HG03060 (cell line): ENCODE data around the gene RTP1.
"Not testable (repeated sequence)": the region's sequence is repeated elsewhere in the genome, so short reads cannot be mapped to it uniquely, and the experiment has no call there.

Experiments used
- ATAC-seq: cut with Tn5 transposase; IDR thresholded peaks from one replicate; pipeline ENCODE4 v1.9.1; 2021; ENCODE audit warnings: low read depth, moderate number of reproducible peaks; ENCODE audit not compliant: unreplicated experiment

Gene RTP1

GRCh38 chr3:187196573-187197334 lies 532 bp upstream of the RTP1 start:
- no peak for ATAC-seq

GRCh38 chr3:187198490-187198889 lies 1.2 kb downstream of the RTP1 start:
- ATAC-seq, result no peak

- ATAC-seq, result not testable (repeated sequence)
Observed at GRCh38 chr3:187199463-187200050, 2.3 kb downstream of the RTP1 start.

GRCh38 chr3:187205683-187206082 lies 8.4 kb downstream of the RTP1 start:
- no peak for ATAC-seq

- ATAC-seq, result no peak
Observed at GRCh38 chr3:187207062-187207461, 9.8 kb downstream of the RTP1 start.

GRCh38 chr3:187207624-187208023 lies 10.3 kb downstream of the RTP1 start:
- no peak for ATAC-seq

- ATAC-seq, result no peak
Observed at GRCh38 chr3:187208159-187208558, 10.9 kb downstream of the RTP1 start.

GRCh38 chr3:187209491-187209890 lies 12.2 kb downstream of the RTP1 start:
- ATAC-seq, result no peak

- no peak for ATAC-seq
Observed at GRCh38 chr3:187210091-187210490, 12.8 kb downstream of the RTP1 start.

- ATAC-seq, result no peak
Observed at GRCh38 chr3:187210545-187211327, 13.4 kb downstream of the RTP1 start.

GRCh38 chr3:187211532-187212195 lies 14.4 kb downstream of the RTP1 start:
- ATAC-seq, result no peak

GRCh38 chr3:187212196-187212545 lies 14.9 kb downstream of the RTP1 start:
- no peak for ATAC-seq

GRCh38 chr3:187212705-187213104 lies 15.4 kb downstream of the RTP1 start:
- ATAC-seq, result no peak

- ATAC-seq, result no peak
Observed at GRCh38 chr3:187213616-187214015, 16.3 kb downstream of the RTP1 start.

GRCh38 chr3:187215460-187215859 lies 18.2 kb downstream of the RTP1 start:
- ATAC-seq, result no peak

- no peak for ATAC-seq
Observed at GRCh38 chr3:187222801-187223200, 25.5 kb downstream of the RTP1 start.

GRCh38 chr3:187223799-187224198 lies 26.5 kb downstream of the RTP1 start:
- ATAC-seq, result no peak

- ATAC-seq, result no peak
Observed at GRCh38 chr3:187227658-187228258, 30.5 kb downstream of the RTP1 start.

GRCh38 chr3:187228740-187229139 lies 31.5 kb downstream of the RTP1 start:
- ATAC-seq, result no peak

GRCh38 chr3:187230011-187230410 lies 32.7 kb downstream of the RTP1 start:
- no peak for ATAC-seq

GRCh38 chr3:187236962-187237361 lies 39.7 kb downstream of the RTP1 start:
- no peak for ATAC-seq
